HG03442 (cell line): ENCODE measurements around the gene SPATC1L.
"Not testable (repeated sequence)": the region's sequence is repeated elsewhere in the genome, so short reads cannot be mapped to it uniquely, and the experiment has no call there.

Experiments used
- ATAC-seq: cut with Tn5 transposase; IDR thresholded peaks from one replicate; pipeline ENCODE4 v1.9.1; 2021; ENCODE audit warnings: mild to moderate bottlenecking, moderate library complexity; ENCODE audit not compliant: unreplicated experiment

Gene SPATC1L

DNA sequence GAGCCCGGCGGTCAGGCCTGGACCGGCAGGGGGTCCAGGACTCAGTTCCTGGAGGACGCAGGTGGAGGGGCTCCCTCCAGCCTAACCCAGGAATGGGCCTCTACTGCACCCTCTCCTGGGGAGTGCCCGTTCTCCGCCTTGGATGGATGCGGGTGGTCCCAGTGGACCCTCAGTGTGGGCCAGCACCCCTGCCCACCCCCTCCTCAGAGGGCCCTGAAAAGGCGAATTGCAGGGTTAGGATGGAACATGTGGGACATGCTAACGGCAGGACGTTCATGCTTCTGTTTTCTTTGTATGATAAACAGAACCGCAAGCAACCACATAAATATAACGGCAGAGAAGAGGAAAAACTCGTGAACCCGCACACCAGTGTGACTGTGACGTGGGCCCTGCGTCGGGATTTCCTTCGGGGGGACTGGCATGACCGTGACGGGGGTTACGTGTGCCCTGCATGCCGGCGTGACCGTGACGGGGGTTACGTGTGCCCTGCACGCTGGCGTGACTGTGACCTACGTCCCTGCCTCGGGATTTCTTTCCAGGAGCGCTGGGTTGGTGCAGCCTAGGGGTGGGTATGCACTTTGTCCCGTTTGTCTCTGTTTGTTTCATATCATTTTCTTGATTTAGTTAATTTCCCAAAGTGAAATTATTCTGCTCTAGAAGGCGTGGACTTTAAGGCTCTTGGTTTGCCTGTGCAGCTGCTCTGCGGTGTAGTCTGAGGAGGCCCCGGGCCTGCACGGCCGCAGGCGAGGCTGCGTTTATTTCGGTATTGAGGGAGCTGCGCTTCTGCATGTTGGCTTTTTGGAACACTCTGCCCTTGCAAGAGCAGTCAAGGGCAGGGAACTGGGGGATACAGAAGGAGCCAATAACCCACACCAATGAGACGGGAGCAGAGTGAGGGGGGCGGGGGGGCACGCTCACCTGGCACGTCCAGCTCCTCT lies 32.0 kb downstream of the SPATC1L start:
- no peak for ATAC-seq

DNA sequence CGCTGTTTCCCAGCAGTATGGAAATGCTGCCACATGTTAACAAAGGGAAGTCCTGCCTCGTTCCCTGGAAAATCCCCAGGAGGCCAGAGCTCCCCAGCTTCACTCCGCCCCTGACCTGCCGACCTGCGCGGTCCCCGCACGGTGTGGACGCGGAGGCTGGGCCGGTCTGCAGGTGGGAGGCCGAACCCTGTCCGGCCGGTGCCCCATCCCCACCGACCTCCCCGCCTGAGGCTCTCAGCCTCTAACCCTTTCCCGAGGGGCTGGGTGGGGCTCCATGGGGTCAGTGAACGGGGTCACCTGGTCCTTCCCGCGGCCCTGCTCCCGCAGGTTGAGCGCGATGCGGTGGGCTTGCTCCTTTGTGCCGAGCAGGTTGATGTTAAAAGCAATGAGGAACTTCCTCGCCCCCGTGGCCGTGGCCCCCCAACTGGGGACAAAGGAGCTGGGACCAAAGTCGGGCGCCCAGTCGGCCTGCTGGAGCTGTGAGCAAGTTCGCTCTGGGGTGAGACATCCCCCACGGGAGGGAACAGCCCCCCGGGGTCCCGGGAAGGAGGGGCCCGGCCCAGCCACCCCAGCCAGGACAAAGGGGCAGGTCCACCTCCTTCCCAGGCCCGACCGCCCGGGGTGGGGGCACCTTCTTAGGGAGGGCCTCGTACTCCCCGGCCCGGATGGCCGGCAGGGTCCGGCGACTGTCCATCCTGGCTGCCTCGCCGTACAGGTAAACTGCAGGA lies 32.8 kb downstream of the SPATC1L start:
- no peak for ATAC-seq

DNA sequence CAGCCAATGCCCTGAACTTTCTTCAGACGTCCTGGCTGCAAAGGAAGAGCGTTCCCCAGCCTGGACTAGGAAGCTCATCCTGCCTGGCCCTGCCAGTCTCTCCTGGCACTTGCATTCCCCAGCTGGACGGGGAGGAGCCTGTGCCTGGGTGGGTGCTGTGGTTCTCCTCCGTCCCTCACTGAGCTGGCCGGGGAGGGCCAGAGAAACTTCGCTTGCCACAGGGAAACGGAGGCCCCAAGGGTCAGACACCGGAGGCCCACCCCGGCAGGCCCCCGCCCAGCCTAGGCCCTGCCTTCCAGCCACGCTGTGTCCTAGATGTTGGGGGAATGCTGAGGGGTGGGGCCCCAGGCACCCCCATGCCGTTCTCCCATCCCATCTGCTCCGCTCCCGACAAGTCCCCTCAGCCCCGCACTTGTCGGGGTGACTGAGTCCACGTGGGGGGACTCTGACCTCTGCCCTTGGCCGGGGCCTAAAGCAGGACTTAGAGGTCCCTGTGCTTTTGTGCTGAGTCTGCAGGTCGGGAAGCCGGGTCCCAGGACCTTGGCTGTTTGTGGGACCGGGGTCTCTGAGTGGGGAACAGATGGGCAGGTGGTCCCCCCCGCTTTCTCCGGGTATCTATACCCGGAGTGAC lies 33.7 kb downstream of the SPATC1L start:
- no peak for ATAC-seq

- ATAC-seq: no peak
Observed at GRCh38 chr21:46150073-46150472, 34.2 kb downstream of the SPATC1L start.

GRCh38 chr21:46149205-46149901 lies 34.9 kb downstream of the SPATC1L start:
- no peak for ATAC-seq

DNA sequence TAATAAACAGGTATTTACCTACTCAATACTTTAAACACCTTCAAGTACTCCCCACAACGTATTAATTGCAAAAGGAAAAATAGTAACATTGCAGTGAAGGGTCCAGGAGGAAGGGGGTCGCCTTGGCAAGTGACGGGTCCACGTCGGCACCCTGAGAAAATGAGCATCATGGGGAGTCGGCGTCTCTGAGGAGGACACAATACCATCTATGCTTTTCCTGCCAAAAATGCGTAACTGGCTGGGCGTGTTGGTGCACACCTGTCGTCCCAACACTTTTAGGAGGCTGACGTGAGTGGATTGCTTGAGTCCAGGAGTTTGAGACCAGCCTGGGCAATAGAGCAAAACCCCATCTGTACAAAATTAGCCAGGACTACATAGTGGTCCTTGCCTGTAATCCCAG lies 36.2 kb downstream of the SPATC1L start:
- ATAC-seq: no peak

DNA sequence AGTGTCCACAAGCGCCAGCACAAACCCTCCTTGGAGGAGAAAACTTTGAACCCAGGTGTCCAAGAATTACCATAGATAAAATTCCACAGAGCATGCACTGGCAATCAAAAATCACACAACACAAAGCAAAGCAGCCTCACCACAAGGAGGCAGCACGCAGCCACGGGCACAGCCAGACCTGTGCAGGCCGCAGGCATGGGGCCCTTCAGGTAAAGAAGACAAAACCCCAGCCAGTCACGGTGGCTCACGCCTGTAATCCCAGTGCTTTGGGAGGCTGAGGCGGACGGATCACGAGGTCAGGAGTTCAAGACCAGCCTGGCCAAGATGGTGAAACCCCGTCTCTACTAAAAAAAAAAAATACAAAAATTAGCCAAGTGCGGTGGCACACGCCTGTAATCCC lies 36.8 kb downstream of the SPATC1L start:
- not testable (repeated sequence) for ATAC-seq

DNA sequence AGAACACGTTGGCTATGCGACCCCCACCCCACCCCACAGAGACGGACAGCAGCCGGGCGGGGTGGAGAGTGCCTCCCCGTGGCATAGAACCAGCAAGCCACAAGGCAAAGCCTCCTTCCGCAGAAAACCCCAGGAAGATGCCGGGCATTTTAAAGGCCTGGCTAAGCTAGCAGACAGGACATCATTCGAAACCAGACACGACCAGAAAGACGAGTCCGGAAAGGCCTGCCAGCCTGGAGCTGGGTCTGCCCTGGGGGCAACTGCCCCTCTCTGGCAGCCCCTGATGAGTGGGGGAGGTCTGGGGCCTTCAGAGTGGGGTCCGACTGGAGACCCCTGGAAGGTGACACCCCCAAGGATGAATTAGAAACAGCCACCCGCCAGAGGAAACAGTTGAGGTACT lies 37.4 kb downstream of the SPATC1L start:
- ATAC-seq: no peak

DNA sequence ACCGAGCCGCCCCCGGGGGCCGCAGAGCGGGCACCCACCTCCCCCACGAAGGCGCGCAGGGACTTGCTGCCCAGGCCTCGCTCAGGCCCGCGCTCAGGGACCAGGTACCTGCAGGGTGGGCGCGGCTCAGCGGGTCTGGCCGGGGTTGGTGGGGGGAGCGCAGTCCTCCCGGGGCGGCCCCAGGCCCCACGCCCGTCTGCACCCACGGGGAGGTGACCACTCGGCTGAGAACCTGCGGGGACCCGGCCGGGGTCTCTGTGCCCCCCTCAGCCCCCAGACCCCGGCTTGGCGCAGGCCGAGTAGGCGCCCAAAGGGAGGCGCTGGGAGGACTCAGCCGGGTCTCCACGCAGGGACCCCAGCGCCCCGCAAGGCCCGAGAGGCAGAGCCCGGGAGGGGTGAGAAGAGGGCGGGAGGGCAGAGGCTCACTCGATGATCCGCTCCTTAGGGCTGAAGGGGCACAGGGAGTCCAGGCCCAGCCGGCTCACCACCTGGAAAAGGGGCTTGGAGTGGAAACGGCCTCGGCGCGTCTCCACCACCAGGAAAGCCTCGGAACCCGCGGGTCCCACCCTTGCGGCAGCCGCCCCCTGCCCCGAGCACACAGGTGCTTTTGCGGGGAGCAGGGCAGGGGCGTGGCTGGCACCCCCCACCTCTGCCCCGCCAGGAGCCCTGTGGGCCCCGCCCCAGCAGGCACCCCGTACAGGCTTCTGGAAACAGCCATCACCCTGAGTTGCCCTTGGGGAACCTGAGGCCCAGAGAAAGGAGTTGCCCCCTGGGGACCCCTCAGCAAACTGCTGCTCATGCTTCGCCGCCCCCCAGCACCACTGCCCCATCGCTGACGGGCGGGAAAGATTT lies 38.2 kb downstream of the SPATC1L start:
- ATAC-seq: no peak

DNA sequence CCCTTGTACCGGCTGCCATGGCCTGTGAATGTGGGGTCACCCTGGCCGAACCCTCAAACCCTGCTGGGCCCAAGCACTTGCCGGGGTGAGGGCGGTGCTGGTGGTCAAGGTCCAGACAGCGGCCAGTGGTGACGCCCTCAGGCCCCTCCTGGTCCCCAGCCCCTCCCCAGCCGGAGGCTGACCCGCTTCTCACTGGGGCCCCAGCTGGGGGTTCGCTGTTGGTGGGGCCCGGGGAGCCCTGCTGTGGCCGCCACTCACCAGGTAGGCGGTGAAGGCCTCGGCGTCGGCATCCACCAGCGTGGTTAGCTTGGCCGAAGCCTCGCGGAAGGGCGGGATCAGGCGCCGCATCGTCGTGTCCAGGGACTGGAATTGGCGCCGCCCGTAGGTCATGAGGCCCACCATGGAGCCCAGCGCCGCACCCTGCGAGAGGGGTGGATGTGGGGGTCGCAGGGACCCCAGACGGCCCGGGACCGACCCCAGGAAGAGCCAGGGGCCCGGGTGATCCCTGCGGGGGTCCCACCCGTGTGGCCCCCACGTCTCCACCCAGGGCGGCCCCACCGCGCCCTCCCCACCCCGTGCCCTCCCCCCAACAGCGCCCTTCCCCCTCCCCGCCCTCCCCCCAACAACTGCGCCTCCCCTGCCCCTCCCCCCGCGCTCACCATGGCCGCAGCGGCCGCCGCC lies 39.0 kb downstream of the SPATC1L start:
- no peak for ATAC-seq

GRCh38 chr21:46144464-46145070 lies 39.7 kb downstream of the SPATC1L start:
- no peak for ATAC-seq

DNA sequence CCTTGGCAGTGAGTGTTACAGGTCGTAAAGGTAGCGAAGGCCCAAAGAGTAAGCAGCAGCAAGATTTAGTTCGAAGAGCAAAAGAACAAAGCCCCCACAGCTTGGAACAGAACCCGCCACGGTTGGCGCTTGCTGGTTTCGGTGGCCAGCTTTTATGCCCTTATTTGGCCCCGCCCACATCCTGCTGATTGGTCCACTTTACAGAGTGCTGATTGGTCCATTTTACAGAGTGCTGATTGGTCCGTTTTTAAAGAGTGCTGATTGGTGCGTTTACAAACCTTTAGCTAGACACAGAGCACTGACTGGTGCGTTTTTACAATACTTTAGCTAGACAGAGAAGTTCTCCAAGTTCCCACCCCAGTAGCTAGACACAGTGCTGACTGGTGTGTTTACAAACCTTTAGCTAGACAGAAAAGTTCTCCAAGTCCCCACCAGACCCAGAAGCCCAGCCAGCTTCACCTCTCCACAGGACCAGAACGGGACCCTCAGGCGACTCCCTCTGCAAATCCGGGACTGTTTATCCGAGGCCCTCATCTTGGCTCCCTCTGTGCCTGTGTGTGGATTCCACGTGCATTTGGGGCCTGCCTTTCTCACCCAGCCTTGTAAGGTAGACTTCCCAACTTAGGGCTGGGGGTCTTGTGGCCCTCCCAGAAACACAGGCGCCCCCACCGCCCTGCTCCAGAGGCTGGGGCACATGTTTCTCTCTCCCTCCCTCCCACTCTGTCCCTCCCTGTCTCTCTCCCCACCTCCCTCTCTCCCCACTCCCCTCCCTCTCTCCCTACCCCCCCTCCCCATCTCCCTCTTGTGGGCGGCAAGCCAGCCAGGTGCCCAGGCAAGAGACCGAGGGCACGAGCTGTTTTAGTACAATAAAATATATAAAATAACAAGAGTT lies 41.4 kb downstream of the SPATC1L start:
- ATAC-seq: no peak

- no peak for ATAC-seq
Observed at GRCh38 chr21:46141767-46142581, 42.3 kb downstream of the SPATC1L start.

DNA sequence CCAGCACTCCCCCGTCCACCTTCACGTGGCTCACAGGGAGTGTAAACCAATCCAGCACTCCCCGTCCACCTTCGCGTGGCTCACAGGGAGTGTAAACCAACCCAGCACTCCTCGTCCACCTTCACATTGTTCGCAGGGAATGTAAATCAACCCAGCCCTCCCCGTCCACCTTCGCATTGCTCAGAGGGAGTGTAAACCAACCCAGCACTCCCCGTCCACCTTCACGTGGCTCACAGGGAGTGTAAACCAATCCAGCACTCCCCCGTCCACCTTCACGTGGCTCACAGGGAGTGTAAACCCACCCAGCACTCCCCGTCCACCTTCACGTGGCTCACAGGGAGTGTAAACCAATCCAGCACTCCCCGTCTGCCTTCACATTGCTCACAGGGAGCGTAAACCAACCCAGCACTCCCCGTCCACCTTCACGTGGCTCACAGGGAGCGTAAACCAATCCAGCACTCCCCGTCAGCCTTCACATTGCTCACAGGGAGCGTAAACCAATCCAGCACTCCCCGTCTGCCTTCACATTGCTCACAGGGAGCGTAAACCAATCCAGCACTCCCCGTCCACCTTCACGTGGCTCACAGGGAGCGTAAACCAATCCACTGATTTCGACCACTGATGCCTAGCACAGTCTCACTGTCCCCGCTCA lies 43.8 kb downstream of the SPATC1L start:
- ATAC-seq: not testable (repeated sequence)

GRCh38 chr21:46139686-46140085 lies 44.6 kb downstream of the SPATC1L start:
- no peak for ATAC-seq

DNA sequence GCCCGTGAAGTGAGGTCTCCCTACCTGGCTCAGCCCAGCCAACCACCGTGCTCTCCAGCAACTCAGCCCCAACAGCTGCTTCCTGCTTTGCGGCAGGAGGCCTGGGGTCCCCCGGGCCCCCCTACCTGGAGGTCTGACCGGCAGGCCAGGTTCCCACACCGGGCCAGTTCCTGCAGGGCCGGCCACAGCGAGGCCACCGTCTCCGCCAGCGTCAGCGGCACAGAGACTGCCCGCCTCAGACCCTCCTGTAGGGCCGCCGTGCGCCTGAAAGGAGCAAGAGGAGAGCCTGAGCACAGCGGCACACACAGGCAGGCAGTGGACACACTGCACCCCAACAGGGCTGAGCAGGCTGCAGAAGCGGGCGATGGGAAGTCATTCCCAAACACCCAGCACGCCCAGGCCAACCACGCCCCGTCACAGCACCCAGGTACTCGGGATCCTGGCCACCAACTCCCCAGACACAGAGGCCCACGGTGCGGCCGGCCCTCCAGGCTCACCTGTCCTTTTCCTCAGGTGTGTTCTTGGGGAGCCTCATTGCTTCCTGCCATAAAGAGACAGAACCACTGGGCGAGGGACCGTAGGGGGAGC lies 45.8 kb downstream of the SPATC1L start:
- ATAC-seq: no peak
